Stimulated activated CD8-positive, alpha-beta memory T cell treated with anti-CD3 and anti-CD28 coated beads, Interleukin-7, amount 100 ng/mL, for 24 hours (primary cell): ENCODE measurements around the gene BICC1.

Experiments
- DNase-seq: peaks from one replicate; pipeline ENCODE4 v3.0.0-alpha.2; 2020; ENCODE audit warnings: low read depth

The BICC1 gene

DNA sequence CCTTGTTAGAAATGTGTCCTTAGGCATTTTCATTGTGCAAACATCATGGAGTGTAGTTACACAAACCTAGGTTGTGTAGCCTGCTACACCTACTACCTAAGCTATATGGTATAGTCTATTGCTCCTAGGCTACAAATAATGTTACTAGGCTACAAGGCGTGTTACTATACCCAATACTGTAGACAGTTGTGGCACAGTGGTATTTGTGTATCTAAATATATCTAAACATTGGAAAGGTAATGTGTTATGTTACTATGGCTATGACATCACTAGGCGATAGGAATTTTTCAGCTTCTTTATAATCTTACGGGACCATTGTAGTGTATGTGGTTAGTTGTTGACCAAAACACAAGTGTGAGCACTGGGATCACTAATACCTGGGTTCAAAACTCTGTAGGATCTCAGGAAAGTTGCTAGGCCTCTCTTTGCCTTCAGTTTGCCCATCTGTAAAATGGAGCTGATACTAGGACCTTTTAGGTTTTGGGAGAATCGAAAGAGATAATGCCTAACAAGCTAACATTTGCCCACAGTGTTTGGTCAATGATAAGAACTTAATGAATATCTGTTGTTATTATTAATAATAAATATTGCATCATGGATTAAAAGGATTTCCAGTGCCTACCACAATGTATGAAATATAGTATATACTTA is 2.7 kb downstream of the BICC1 start:
- no peak for DNase-seq

DNA sequence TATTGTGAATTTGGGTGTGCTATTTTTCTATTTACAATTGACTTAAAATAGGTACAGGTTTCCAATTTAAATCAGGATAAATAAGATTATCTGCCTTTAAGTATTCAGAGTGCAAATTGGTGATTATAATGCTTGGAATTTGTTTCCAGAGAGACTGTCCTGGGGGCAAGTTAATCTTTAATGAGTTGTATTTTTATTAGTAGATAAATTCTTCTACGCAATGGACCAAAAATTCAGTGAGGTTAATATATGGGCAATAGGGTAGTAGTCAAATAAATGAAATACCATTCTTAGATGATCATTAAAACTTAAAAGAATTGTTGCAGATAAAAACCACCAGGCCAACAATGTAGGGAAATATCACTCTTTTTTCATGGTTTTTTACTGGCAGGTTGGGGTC is 3.4 kb downstream of the BICC1 start:
- DNase-seq: no peak

DNA sequence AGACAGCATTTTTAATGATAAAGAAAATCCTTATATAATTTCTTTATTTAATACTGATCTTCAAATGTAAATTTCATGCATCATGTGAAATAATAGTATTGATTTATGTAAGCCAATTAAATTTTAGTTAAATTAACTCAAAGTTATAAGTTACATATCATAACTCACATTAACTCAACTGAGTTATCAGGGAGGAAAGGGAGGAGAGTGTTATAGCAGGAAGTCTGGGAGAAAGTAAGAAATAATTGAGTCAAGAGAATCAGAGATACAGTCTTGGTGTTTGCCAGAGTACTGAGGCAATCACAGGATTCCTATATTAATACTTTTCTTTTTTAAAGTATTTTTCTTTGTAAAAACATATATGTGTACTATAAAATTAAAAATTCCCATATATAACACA is 4.0 kb downstream of the BICC1 start:
- no peak for DNase-seq

DNA sequence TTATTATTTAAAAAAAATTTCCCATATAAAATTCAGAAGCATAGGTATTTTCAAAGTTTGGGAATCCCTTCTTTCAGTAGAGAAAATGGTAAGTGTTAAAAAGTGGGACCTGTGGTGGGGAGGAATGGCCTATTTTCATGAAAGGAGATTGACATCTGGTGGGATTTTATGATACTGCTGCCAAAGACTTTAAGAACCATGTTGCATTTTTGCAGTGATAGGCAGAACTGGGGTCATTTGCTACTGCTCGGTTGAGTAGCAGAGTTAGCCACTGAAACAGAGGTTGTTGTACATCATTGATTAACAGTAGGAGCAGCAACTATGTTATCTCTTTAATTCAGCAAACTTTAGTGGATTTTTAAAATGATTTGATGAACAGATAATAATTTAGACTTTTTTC is 4.4 kb downstream of the BICC1 start:
- DNase-seq: no peak

DNA sequence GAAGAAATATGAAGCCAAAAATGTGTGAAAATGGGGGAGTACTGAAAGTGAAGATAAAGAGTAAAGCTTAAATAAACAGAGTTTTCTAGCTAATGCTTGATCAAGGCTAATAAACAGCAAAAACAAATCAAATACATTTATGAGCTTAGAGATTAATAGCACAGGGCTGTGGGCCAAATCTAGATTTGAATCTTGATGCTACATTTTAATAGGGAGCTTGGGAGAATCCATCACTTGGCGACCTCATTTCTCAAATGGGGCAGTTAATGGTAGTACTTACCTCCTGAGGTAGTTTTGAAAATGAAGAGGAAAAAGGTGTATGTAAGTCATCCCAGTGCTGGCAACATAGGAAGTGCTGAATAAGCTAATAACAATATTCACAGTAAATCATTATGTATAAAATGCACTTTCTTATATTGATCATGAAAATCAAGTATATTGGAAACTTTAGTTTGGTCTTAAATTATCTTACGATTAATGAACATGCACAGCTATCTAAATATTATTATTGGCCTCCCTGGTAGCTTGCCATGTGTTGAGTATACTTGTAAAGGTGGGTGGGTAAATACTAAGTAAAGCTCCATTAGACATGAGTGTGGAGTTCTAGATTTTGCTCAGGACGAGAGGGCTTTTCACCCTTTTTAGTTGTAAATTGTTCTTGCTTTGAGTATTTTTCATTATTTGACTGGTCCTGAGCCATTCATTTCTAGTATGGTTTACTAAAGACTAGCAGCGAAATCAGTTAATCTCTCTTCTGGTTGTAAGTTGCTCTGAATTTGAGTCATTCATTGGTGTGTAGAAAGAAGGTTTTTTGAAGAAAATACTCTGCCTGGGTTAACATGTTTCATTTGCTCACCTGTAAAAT is 5.1 kb downstream of the BICC1 start:
- no peak for DNase-seq

DNA sequence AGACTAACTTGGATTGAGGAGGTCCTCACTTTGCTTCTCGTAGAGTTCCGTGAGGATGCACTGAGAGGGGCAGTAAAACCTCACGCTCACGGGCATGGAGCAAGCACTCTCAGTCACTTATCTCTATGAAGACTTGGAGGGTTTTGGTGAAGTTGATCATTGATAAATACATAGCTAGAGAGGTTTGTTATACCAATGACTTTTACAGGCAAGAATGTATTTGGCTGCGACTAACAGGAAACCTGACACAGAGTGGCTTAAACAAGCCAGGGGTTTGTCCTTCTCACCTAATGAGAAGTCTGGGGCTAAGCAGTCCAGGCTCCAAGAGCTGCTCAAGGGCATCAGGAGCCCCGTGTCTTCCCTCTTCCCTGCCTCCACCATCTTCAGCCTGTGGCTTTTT is 6.1 kb downstream of the BICC1 start:
- DNase-seq: no peak

DNA sequence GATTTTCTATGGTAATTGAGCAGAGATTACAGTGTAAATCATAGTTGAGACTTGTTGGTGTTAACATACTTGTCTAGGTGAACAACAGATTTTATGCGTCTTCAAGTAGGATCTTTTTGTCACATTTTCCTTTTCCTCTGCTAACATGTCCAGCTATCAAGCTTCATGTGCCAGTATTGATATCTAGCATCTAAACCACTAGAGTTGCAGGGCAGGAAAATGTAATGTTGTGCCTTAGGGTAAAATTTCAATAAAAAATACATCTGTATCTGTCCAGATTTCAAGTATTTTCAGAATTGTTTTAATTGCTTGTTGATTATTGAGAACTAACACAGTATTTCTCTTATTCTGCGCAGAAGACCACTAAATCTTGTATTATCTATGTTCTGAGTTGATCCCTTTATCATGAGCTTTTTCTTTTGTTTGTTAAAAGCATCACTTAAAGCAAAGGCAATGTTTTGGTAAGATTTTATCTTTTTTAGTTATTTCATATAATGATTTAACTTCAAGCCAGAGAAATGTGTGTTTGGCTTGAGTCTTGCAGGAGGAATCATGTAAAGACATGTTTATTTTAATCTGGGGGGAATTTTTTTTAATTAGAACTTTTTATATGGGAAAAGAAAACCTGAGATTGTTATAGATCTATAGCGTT is 16.5 kb downstream of the BICC1 start:
- no peak for DNase-seq

DNA sequence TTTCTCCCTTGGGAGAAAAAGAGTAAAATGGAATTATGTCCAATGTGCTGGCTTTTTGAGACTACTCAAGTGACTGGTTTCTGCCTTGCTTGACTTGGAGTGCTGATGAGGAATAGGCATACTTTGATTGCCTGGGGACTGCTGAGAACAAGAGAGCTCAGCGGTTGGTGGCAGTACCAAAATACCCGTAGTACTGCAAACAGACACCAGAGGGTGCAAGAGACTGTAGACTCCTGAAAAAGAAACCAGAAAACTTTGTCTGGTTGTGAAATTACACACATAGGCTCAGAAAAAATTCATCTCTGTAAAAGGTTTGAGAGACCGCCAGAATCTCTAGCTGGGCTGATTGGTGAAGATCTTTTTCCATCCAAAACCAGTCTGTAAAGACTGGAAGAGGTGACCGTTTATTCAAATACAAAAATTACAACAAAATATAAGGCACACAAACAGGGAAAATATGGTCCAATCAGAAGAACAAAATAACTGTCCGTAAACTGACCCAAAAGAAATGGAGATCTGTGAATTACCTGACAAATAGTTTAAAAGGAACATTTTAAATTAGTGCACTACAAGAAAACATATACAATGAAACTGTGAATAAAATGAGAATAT is 18.5 kb downstream of the BICC1 start:
- DNase-seq: peak; percentile 15

DNA sequence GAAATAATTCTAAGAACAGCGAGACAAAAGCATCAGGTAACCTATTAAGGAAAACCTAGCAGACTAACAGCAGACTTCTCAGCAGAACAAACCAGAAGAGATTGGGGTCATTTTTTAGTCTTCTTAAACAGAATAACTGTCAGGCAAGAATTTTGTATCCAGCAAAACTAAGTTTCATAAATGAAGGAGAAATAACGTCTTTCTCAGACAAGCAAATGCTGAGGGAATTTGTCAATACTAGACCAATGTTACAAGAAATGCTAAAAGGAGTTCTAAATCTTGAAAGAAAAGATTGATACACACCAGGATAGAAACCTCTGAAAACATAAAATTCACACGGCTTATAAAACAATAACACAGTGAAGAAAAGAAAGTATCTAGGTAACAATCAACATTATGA is 22.6 kb downstream of the BICC1 start:
- no peak for DNase-seq

DNA sequence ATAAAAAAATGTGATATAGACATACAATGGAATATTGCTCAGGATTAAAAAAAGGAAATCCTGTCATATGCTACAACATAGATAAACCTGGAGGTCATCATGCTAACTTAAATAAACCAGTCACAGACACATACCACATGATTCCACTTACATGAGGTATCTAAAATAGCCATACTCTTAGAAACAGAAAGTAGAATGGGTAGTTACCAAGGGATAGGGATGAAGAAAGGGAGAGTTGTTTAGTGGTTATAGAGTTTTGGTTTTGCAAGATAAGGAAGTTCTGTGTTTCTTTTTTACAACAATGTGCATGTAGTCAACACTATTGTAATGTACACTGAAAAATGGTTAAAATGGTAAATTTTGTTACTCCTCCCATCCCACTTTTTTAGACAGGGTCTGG is 30.5 kb downstream of the BICC1 start:
- no peak for DNase-seq

DNA sequence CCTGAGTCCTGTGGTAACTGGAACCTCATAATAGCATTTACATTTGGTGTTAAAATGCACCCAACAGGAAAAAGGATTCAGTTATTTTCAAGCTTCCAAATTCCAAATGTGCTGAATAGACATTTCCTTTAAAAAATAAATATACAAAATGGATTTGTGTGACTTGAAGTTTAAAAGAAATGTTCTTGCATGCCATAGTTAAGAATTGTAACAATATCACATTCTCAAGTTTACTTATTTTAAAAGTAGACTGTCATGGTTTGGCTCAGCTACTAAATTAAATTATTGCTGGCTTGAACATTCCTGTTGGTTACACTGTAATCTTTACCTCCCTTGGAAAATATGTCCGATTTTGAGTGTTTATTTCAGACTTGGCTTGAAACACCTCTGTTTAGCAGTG is 31.5 kb downstream of the BICC1 start:
- no peak for DNase-seq

DNA sequence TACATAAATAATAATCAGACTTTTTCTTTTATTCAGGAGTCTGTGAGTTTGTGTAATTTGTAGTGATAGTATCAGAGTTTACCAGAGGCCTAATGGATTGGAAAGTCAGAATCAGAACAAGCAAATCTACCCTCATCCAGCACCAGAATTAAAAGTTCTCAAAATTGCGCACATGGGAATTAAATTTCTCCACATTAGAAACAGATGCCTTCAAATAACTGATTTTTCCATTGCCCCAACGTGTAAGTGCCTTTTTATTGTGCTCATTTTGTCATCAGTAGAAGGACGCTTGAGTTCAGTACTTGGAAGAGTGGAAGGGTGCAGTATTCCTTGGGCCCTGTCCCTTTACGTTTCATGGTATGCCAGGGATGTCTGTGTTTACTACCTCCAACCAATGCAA is 32.8 kb downstream of the BICC1 start:
- no peak for DNase-seq

DNA sequence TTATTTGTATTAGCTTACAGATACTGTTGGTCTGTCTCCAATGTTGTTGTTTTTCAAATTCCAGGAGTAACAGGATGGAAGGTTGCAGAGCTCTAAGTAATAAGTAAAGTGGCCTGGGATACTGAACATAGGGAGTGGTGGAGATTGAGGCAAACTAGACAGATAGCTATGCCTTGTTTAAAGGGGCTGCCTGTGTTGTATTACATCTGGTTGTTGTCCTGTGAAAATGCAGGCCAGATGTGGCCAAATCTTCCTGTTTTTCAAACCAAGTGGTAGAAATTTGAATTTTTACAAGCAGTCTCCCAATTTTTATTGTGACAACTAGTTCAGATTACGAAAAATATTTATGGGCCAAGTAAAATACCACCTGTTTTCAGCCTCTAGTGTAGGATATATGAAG is 33.5 kb downstream of the BICC1 start:
- DNase-seq: no peak

DNA sequence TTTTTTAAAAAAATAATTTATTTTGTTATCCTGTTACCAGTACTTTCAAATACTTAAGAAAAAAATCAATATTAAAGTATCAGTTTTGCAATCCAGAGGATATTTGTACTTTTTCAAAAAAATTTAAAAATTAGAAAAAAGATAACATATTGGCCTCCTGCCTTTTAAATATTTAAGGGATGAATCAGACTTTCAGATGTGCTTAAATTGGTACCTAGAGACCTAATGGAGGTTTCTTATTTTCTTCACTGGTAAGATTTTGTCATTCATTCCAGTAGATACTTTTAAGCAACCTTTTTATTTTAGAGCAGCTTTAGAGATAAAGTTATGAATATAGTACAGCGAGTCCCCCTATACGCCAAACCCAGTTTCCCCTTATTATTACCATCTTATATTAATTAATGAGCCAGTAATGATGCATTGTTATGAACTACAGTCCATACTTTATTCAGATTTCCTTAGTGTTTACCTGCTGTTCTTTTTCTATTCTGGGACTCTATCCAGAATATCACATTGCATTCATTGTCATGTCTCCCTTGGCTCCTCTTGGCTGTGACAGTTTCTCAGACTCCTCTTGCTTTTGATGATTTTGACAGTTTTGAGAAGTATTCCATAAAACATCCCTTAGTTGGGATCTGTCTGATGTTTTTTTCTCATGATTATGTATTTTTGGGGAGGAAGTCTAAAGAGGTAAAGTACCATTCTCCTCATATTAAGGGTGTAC is 34.2 kb downstream of the BICC1 start:
- DNase-seq: no peak

DNA sequence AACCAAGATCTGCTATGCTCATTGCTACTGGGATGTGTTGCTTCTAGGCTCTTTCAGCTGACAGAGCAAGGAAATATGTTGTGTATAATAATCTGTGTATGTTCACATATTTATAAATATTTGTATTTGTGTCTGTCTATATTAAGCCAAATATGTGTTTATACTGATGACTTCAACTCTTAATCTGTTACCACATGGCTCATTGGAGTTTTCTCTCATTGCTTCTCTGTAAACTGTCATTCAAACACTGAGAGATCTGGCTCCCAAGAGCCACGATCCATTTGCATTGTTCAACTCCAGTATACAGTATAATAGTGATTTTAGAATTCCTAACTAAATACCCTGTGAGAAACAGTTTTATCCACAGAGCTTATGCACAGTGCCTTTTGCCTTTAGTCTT is 35.3 kb downstream of the BICC1 start:
- no peak for DNase-seq

DNA sequence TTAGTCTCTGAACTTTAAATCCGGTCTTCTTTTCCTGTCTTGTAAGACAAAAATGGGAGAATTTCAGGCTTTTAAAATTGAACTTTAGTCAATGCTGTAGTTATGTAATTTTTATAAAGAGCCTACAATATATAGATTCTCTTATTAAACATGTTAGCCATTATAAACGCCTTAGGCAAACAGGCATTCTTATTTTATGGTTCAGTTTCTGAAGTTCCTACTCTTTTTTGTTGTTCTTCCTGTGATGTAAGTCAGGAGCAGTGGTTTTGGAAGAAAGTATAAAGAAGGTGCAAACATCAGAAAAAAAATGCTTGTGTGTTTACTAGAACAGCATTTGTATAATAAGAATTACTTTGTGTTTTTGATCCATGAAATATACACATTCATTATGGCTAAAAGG is 41.6 kb downstream of the BICC1 start:
- no peak for DNase-seq

DNA sequence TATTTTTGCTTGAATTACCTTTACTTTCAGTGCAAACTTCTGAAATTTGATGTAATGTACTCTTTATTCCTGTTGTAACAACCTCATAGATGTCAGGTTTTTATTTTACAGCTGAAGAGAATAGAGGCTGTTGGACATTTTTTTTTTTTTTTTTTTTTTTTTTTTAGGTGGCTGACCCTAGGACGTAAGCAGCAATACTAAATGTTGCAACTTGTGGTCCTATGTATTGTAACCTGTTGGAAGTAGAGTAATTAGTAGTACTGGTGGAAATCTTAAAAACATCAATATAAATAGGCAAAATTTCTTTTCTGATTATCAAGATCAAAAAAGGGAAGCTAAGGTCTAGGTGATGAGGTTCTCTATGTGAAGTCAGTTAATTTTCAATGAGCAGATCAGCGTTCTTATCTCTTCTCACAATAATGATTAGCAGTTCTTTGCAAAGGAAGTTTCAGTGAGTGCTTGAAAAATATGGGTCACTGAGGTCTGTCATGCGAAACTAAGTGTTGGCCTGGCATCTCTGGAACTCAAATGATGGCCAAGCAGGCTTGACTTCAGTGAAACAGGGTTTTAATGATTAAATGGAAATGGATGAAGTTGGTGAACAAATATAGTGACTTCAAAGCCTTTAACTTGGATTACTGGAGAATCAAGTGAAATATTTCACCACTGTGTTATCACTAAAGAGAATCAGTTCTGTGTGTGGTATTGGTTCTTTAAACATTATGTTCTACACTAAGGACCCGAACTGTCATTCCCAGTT is 42.7 kb downstream of the BICC1 start:
- no peak for DNase-seq

DNA sequence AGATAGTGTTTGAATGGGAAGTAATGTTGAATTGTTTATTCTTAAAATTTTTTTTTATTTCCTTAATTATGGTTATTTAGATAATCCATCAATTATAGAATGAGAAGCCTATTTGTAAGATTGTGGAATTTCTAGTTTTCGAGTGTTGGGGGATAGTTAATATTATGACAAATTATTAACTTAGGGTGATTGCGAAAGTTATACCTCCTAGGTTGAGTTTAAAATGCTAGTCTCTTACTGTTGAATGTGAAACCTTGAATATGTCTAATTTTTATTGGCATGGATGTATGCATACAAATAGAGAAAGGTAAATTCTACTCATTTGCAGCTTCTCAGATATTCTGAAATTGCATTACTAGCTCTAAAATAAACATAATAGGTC is 43.2 kb downstream of the BICC1 start:
- DNase-seq: no peak

DNA sequence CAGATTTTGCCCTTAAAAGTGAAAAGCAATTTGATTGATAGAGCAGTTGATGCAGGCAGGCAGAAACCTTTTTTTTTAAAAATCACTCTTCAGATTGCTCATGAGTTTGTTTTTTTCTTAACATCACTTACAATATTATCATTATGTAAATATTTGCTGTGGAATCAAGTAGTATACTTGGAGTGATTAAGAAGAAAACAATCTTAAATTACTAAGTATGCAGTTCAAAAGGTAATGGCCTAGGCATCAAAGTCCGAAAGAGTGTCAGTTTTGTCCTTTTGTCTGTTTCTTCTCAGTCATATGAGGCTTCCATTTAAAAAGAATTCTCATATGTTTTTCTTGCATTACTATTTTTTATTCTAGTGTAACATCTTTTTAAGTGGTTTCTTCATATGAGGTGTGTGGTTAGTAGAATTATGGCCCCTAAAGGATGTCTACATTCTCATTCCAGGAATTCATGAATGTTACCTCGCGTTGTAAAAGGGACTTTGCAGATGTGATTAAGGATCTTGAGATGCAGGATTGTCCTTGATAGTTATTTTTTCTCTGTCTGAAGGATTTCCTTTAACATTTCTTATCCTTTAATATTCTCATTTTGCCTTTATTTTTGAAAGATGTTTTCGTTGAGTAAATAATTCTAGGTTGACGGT is 44.0 kb downstream of the BICC1 start:
- DNase-seq: no peak

DNA sequence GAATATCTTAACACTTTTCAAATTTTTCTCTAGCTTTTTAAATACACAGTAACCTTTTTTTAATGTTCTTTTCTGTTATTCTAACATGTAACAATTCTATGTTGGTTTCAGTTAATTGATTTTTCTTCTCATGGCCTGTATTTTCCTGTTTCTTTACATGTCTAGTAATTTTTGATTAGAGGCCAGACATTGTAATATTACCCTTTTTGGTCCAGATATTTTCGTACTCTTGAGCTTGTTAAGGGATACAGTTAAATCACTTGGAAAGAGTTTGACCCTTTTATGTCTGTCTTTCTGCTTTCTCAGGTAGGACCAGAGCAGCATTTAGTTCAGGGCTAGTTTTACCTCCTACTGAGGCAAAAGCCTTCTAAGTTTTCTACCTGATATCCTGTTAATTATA is 45.0 kb downstream of the BICC1 start:
- no peak for DNase-seq

DNA sequence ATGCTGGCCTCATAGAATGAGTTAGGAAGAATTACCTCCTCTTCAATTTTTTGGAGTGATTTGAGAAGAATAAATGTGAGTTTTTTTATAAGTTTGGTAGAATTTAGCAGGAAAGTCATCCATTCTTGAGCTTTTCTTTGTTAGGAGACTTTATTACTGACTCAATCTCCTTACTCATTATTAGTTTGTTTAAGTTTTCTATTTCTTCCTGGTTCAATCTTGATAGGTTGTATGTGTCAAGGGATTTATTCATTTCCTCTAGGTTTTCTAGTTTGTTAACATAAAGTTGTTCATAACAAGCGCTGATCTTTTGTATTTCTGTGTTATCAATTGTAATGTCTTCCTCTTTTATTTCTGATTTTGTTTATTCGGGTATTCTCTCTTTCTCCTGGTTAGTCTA is 47.4 kb downstream of the BICC1 start:
- no peak for DNase-seq
